Measurements from ENCODE around the gene MAMDC2.
"Not testable (repeated sequence)": the region's sequence is repeated elsewhere in the genome, so short reads cannot be mapped to it uniquely, and the experiment has no call there.

The MAMDC2 gene

GRCh38 chr9:70038171-70038621 is 5.5 kb upstream of the MAMDC2 start:
- DNase-seq (ENCODE audit: low read depth in 2 of 2): not testable (repeated sequence)

GRCh38 chr9:70040376-70040903 is 3.2 kb upstream of the MAMDC2 start:
- no peak for DNase-seq (ENCODE audit: low read depth in 2 of 2)

- DNase-seq (ENCODE audit: low read depth in 2 of 2): no peak
These were observed 1.0 kb upstream of the MAMDC2 start for GRCh38 chr9:70042461-70043215.

- no peak for DNase-seq (ENCODE audit: low read depth in 2 of 2)
These were observed 363 bp upstream of the MAMDC2 start for GRCh38 chr9:70043285-70043684.

- no peak for DNase-seq (ENCODE audit: low read depth in 2 of 2)
These were observed 1.1 kb downstream of the MAMDC2 start for GRCh38 chr9:70044490-70045307.

- DNase-seq (ENCODE audit: low read depth in 2 of 2): no peak
These were observed 1.8 kb downstream of the MAMDC2 start for GRCh38 chr9:70045452-70045851.

GRCh38 chr9:70046274-70047070 is 2.8 kb downstream of the MAMDC2 start:
- DNase-seq (ENCODE audit: low read depth in 2 of 2): no peak

- no peak for DNase-seq (ENCODE audit: low read depth in 2 of 2)
These were observed 5.6 kb downstream of the MAMDC2 start for GRCh38 chr9:70049236-70049635.

- no peak for DNase-seq (ENCODE audit: low read depth in 2 of 2)
These were observed 6.1 kb downstream of the MAMDC2 start for GRCh38 chr9:70049672-70050271.

GRCh38 chr9:70052768-70053167 is 9.1 kb downstream of the MAMDC2 start:
- no peak for DNase-seq (ENCODE audit: low read depth in 2 of 2)

- no peak for DNase-seq (ENCODE audit: low read depth in 2 of 2)
These were observed 10.2 kb downstream of the MAMDC2 start for GRCh38 chr9:70053864-70054263.

GRCh38 chr9:70054521-70054920 is 10.9 kb downstream of the MAMDC2 start:
- DNase-seq (ENCODE audit: low read depth in 2 of 2): no peak

- no peak for DNase-seq (ENCODE audit: low read depth in 2 of 2)
These were observed 12.0 kb downstream of the MAMDC2 start for GRCh38 chr9:70055406-70056210.

- no peak for DNase-seq (ENCODE audit: low read depth in 2 of 2)
These were observed 12.7 kb downstream of the MAMDC2 start for GRCh38 chr9:70056211-70056944.

- DNase-seq (ENCODE audit: low read depth in 2 of 2): no peak
These were observed 15.0 kb downstream of the MAMDC2 start for GRCh38 chr9:70058569-70059116.

- DNase-seq (ENCODE audit: low read depth in 2 of 2): no peak
These were observed 16.7 kb downstream of the MAMDC2 start for GRCh38 chr9:70060148-70060882.

- no peak for DNase-seq (ENCODE audit: low read depth in 2 of 2)
These were observed 17.3 kb downstream of the MAMDC2 start for GRCh38 chr9:70060883-70061507.

- no peak for DNase-seq (ENCODE audit: low read depth in 2 of 2)
These were observed 18.1 kb downstream of the MAMDC2 start for GRCh38 chr9:70061776-70062175.
